A549 (cell line): Measurements from ENCODE around the gene SPATA1. TPM values are rescaled to one million over a fixed set of nuclear protein-coding genes. Genes with fewer than 3 reads are reported as not detected.

Experiments
- ATAC-seq, 2 experiments: fragments of 200-7000 bp in 1 of 2; fragments of >200 bp in 1 of 2; cut with Nextera tagmentation in 1 of 2; cut with Tn5 transposase in 1 of 2; 3 replicates each; pipeline versions ENCODE4 v1.8.0 to v1.9.1; 2018 to 2020; ENCODE audit warnings: mild to moderate bottlenecking in 1 of 2, moderate library complexity in 1 of 2
- CTCF ChIA-PET: fragments of 300-600 bp; sonication (Branson Sonifier 250); formaldehyde crosslinking; extraction: SDS; loops from one replicate; lab custom pipeline; 2021; ENCODE audit warnings: antibody characterized with exemption, inconsistent platforms; lab: Yijun Ruan, JAX
- POLR2A ChIA-PET: fragments of 350-600 bp; formaldehyde crosslinking; extraction: SDS; loops from one replicate; lab custom pipeline; 2021; ENCODE audit warnings: antibody characterized with exemption, inconsistent platforms; lab: Yijun Ruan, JAX
- DNase-seq, 2 experiments: peaks; one replicate each; pipeline versions ENCODE4 v3.0.0 to v3.0.0-alpha.2; 2011 to 2016; ENCODE audit warnings: low read depth in 1 of 2, low spot score in 1 of 2
- FAIRE-seq: peaks from 2 replicates; lab custom pipeline; 2011; peaks lifted over from hg19 to GRCh38; lab: Jason Lieb, UNC
- H3K27ac ChIP-seq, 2 experiments: fragments of >200 bp; sonication (Bioruptor Twin); formaldehyde crosslinking; 3 replicates each; pipeline ENCODE4 v1.5.1; 2016 to 2017
- H3K4me1 ChIP-seq: fragments of >200 bp; sonication (Bioruptor Twin); formaldehyde crosslinking; 3 replicates; pipeline ENCODE4 v1.6.1; 2016
- H3K4me2 ChIP-seq: fragments of >200 bp; sonication (Bioruptor Twin); formaldehyde crosslinking; 3 replicates; pipeline ENCODE4 v1.6.1; 2016
- H3K4me3 ChIP-seq: fragments of >200 bp; sonication (Bioruptor Twin); formaldehyde crosslinking; 3 replicates; pipeline ENCODE4 v1.5.1; 2016
- H3K9me3 ChIP-seq: fragments of >200 bp; sonication (Bioruptor Twin); formaldehyde crosslinking; 3 replicates; pipeline ENCODE4 v1.6.1; 2016
- CBX2 ChIP-seq: fragments of 200-600 bp; sonication (generic); IDR thresholded peaks from 2 replicates; pipeline ENCODE4 v1.6.1; 2016; ENCODE audit warnings: low read depth, mild to moderate bottlenecking, borderline replicate concordance
- CBX8 ChIP-seq: fragments of 200-600 bp; sonication (generic); IDR thresholded peaks from 2 replicates; pipeline ENCODE4 v1.6.1; 2016
- CEBPB ChIP-seq, 2 experiments: fragments of >200 bp in 1 of 2; sonication (Bioruptor Twin) in 1 of 2; formaldehyde crosslinking in 1 of 2; IDR thresholded peaks; 2 replicates each; pipeline ENCODE4 v1.6.1; 2012 to 2016
- EP300 ChIP-seq, 2 experiments: fragments of >200 bp; sonication (Bioruptor Twin); formaldehyde crosslinking; IDR thresholded peaks; 2 replicates in 1 of 2; 3 replicates in 1 of 2; pipeline ENCODE4 v1.6.1; 2016 to 2017
- ESRRA ChIP-seq: fragments of 150-350 bp; IDR thresholded peaks from 2 replicates; pipeline ENCODE4 v1.6.1; 2014; ENCODE audit warnings: mild to moderate bottlenecking, low read length, borderline replicate concordance
- FOSB ChIP-seq: fragments of 250-450 bp; sonication (Bioruptor Pico); IDR thresholded peaks from 2 replicates; pipeline ENCODE4 v1.5.0; 2020; ENCODE audit warnings: mild to moderate bottlenecking, moderate library complexity
- FOSL2 ChIP-seq, 2 experiments: fragments of 450-650 bp in 1 of 2; fragments of >200 bp in 1 of 2; sonication (Bioruptor Twin) in 1 of 2; formaldehyde crosslinking; IDR thresholded peaks; 2 replicates each; pipeline versions ENCODE4 v1.5.0 to v1.6.1; 2016 to 2020; ENCODE audit warnings: mild to moderate bottlenecking in 1 of 2, moderate library complexity in 1 of 2
- FOXS1 ChIP-seq: fragments of 250-450 bp; sonication (Bioruptor Pico); IDR thresholded peaks from 2 replicates; pipeline ENCODE4 v1.5.0; 2020; ENCODE audit warnings: mild to moderate bottlenecking, moderate library complexity
- GATA3 ChIP-seq: IDR thresholded peaks from 2 replicates; pipeline ENCODE4 v1.6.1; 2012; ENCODE audit warnings: borderline replicate concordance
- HDAC2 ChIP-seq: fragments of 200-600 bp; sonication (generic); IDR thresholded peaks from 2 replicates; pipeline ENCODE4 v1.6.1; 2016
- KDM5A ChIP-seq: fragments of 200-600 bp; sonication (generic); IDR thresholded peaks from 2 replicates; pipeline ENCODE4 v1.6.1; 2016; ENCODE audit warnings: antibody characterized with exemption, mild to moderate bottlenecking
- MAFK ChIP-seq: fragments of 450-650 bp; IDR thresholded peaks from 2 replicates; pipeline ENCODE4 v1.6.1; 2014; ENCODE audit not compliant: partially characterized antibody
- MYC ChIP-seq: IDR thresholded peaks from 2 replicates; pipeline ENCODE4 v1.6.1; 2012; ENCODE audit warnings: mild to moderate bottlenecking, inconsistent platforms, low read length, improper control_type of control experiment, borderline replicate concordance
- NFE2L2 ChIP-seq: fragments of 150-350 bp; conservative IDR thresholded peaks from 2 replicates; pipeline ENCODE4 v1.6.1; 2014; ENCODE audit warnings: low read length
- RAD21 ChIP-seq, 2 experiments: fragments of >200 bp in 1 of 2; sonication (Bioruptor Twin) in 1 of 2; formaldehyde crosslinking in 1 of 2; IDR thresholded peaks in 1 of 2; conservative IDR thresholded peaks in 1 of 2; 2 replicates in 1 of 2; 3 replicates in 1 of 2; pipeline ENCODE4 v1.6.1; 2012 to 2018; ENCODE audit warnings: inconsistent platforms in 1 of 2
- RARB ChIP-seq: fragments of 250-450 bp; sonication (Bioruptor Pico); IDR thresholded peaks from 2 replicates; pipeline ENCODE4 v1.8.0; 2021; ENCODE audit warnings: mild to moderate bottlenecking, moderate library complexity
- RCOR1 ChIP-seq: fragments of 150-350 bp; IDR thresholded peaks from 2 replicates; pipeline ENCODE4 v1.6.1; 2014; ENCODE audit warnings: antibody characterized with exemption, low read length, low read depth
- RFX5 ChIP-seq: fragments of 450-650 bp; IDR thresholded peaks from 2 replicates; pipeline ENCODE4 v1.7.1; 2014; ENCODE audit warnings: antibody characterized with exemption, mild to moderate bottlenecking, moderate library complexity
- TFCP2L1 ChIP-seq: fragments of 250-450 bp; sonication (Bioruptor Pico); IDR thresholded peaks from 2 replicates; pipeline ENCODE4 v1.5.0; 2021; ENCODE audit warnings: mild to moderate bottlenecking
- ZNF302 ChIP-seq: fragments of 250-450 bp; sonication (Bioruptor Pico); IDR thresholded peaks from 2 replicates; pipeline ENCODE4 v1.9.0; 2021; ENCODE audit warnings: inconsistent platforms, mild to moderate bottlenecking, moderate library complexity
- WGBS: methylation state at CpG from one replicate; pipeline ENCODE4 v1.1.6; 2017; ENCODE audit errors: missing lambda C conversion rate; 5-methylcytosine and 5-hydroxymethylcytosine counted together
- polyA plus RNA-seq, 4 experiments: library from polyadenylated mRNA; depleted of rRNA in 3 of 4; stranded (reverse); fragments of >200 nt; fragmentation: RNase III in 1 of 4; extraction: RNeasy Plus Mini Kit Qiagen cat#74134 plus additional on column Dnase treatment in 1 of 4; gene quantifications; 2 replicates in 3 of 4; 3 replicates in 1 of 4; pipeline ENCODE4 v1.2.3, GENCODE V29; 2011 to 2017
- TF ChIP-seq, protein P1 (sequence below): IDR thresholded peaks from 2 replicates; pipeline ENCODE4 v1.6.1; 2012; ENCODE audit warnings: low read depth, borderline replicate concordance
- TF ChIP-seq, protein P2 (sequence below): fragments of >200 bp; sonication (Bioruptor Twin); formaldehyde crosslinking; IDR thresholded peaks from 3 replicates; pipeline ENCODE4 v1.5.1; 2016
- TF ChIP-seq, protein P3 (sequence below): fragments of 450-650 bp; IDR thresholded peaks from 2 replicates; pipeline ENCODE4 v1.6.1; 2014; ENCODE audit warnings: antibody characterized with exemption
- TF ChIP-seq, protein P4 (sequence below): fragments of >200 bp; sonication (Bioruptor Twin); formaldehyde crosslinking; IDR thresholded peaks from 3 replicates; pipeline ENCODE4 v1.6.1; 2016

Gene SPATA1
- polyA plus RNA-seq, 2 of the 4 experiments (the other 2 are of a cell fraction), result 0.49 to 1.2 TPM

DNA sequence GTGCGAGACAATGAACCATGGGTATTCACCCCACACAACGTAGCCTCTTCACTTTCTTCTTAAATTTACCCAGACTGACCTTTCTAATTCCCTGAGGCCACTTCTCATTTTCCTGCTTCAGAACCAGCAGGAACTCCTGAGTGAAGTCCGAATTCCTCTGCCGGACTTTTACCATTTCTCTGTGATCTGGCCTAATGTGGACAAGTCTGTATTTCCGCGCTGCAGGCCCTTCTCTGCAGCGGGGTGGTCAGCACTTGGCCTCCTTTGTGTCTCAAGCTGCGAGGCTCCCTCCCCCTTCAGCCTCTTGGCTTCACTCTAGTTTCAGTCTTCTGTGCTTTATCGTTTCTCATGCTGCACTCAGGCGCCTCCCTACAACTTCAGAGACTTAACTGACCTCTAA, 77.5 kb downstream of the SPATA1 start:
- ATAC-seq, result no peak
- H3K4me2 ChIP-seq, result no peak overlapping the region
- no peak for TF ChIP-seq FOSL2 (IDR thresholded peaks at IDR 0.05)
- TF ChIP-seq FOSL2 (CRISPR knock-in tag; IDR thresholded peaks at IDR 0.05), result no peak
- TF ChIP-seq KDM5A, result no peak
- TF ChIP-seq, protein P1, sequence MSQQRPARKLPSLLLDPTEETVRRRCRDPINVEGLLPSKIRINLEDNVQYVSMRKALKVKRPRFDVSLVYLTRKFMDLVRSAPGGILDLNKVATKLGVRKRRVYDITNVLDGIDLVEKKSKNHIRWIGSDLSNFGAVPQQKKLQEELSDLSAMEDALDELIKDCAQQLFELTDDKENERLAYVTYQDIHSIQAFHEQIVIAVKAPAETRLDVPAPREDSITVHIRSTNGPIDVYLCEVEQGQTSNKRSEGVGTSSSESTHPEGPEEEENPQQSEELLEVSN, result no peak
- TF ChIP-seq FOXS1 (CRISPR knock-in tag), result no peak
- TF ChIP-seq HDAC2, result no peak
- TF ChIP-seq, protein P2, sequence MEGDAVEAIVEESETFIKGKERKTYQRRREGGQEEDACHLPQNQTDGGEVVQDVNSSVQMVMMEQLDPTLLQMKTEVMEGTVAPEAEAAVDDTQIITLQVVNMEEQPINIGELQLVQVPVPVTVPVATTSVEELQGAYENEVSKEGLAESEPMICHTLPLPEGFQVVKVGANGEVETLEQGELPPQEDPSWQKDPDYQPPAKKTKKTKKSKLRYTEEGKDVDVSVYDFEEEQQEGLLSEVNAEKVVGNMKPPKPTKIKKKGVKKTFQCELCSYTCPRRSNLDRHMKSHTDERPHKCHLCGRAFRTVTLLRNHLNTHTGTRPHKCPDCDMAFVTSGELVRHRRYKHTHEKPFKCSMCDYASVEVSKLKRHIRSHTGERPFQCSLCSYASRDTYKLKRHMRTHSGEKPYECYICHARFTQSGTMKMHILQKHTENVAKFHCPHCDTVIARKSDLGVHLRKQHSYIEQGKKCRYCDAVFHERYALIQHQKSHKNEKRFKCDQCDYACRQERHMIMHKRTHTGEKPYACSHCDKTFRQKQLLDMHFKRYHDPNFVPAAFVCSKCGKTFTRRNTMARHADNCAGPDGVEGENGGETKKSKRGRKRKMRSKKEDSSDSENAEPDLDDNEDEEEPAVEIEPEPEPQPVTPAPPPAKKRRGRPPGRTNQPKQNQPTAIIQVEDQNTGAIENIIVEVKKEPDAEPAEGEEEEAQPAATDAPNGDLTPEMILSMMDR, result no peak
- TF ChIP-seq MAFK, result no peak
- TF ChIP-seq, all 56 proteins: peak for 0
- DNase-seq (no peak), FAIRE-seq (no peak)
- no peaks in the 10 kb centered on the region for H3K9me3 ChIP-seq
- no peak overlapping the region for H3K27ac ChIP-seq
- H3K4me3 ChIP-seq, result no peak overlapping the region
- CTCF ChIA-PET, result interaction anchor here (1.0 kb wide), 2 partner anchors 9 to 44 kb away, joined by 3 read pairs; no protein-coding TSS in a partner anchor
- no peaks in the 10 kb centered on the region for H3K4me1 ChIP-seq
- POLR2A ChIA-PET, result no interaction called here
- 84% methylated on average over 10 of the region's 10 CpGs for WGBS

DNA sequence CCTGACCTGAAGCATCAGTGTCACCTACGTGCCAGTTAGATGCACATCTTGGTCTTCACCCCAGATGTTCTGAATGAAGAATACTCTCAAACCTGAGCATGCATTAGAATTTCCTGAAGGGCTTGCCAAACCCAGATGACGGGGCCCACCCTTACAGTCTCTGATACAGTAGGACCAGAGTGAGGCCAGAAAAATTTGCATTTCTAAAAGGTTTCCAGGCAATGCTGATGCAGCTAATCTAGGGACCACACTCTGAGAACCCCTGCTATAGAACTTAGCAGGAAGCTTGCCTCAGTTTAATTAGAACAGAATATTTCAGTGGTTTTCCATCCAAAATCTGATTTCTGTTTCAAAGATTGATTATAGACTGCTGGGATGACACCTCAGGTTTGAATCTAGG, 77.9 kb downstream of the SPATA1 start:
- H3K27ac ChIP-seq, result no peak overlapping the region
- no peak for ATAC-seq
- H3K4me2 ChIP-seq, result no peak overlapping the region
- no peak overlapping the region for H3K4me3 ChIP-seq
- POLR2A ChIA-PET, result no interaction called here
- no peaks in the 10 kb centered on the region for H3K9me3 ChIP-seq
- H3K4me1 ChIP-seq, result no peaks in the 10 kb centered on the region
- TF ChIP-seq NFE2L2, result no peak
- TF ChIP-seq GATA3, result no peak
- TF ChIP-seq MYC, result no peak
- TF ChIP-seq RCOR1, result no peak
- no peak for FAIRE-seq
- 89% methylated on average over 2 of the region's 2 CpGs for WGBS
- CTCF ChIA-PET, result interaction anchor here (1.0 kb wide), 1 partner anchor 44 kb away, joined by 3 read pairs; no protein-coding TSS in a partner anchor
- no peak for DNase-seq

DNA sequence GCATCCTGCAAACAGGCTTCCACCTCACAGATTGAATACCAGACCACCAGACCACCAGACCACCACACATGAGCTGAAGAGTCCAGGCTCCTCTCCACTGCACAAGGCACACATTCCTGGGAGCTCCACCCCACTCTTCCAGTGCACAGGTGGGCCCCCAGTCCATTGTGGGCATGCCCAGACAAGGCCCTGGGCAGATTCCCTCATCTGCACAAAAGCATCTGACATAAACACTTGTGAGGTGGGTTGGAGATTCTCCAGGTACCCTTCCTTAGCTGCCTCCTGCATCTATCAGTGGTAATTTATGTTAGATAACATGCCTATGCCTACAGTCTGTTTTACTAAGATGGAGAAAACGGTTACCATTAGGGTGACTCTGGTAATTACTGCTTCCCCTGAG, 79.6 kb downstream of the SPATA1 start:
- H3K9me3 ChIP-seq, result no peaks in the 10 kb centered on the region
- TF ChIP-seq RFX5 (no peak), EP300 (IDR thresholded peaks at IDR 0.05) (no peak), FOSL2 (IDR thresholded peaks at IDR 0.05) (no peak), FOSL2 (CRISPR knock-in tag; IDR thresholded peaks at IDR 0.05) (no peak), FOSB (no peak), RCOR1 (no peak), ESRRA (no peak), RARB (no peak), RAD21 (conservative IDR thresholded peaks at IDR 0.05 in 1 of 2, IDR thresholded peaks at IDR 0.05 in 1 of 2) (no peak), CBX8 (no peak), HDAC2 (no peak), GATA3 (no peak), MYC (no peak), ZNF302 (CRISPR knock-in tag) (no peak), CEBPB (IDR thresholded peaks at IDR 0.05) (no peak), TFCP2L1 (CRISPR knock-in tag) (no peak), CBX2 (no peak)
- TF ChIP-seq, protein P3, sequence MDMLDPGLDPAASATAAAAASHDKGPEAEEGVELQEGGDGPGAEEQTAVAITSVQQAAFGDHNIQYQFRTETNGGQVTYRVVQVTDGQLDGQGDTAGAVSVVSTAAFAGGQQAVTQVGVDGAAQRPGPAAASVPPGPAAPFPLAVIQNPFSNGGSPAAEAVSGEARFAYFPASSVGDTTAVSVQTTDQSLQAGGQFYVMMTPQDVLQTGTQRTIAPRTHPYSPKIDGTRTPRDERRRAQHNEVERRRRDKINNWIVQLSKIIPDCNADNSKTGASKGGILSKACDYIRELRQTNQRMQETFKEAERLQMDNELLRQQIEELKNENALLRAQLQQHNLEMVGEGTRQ, result no peak
- TF ChIP-seq, protein P4, sequence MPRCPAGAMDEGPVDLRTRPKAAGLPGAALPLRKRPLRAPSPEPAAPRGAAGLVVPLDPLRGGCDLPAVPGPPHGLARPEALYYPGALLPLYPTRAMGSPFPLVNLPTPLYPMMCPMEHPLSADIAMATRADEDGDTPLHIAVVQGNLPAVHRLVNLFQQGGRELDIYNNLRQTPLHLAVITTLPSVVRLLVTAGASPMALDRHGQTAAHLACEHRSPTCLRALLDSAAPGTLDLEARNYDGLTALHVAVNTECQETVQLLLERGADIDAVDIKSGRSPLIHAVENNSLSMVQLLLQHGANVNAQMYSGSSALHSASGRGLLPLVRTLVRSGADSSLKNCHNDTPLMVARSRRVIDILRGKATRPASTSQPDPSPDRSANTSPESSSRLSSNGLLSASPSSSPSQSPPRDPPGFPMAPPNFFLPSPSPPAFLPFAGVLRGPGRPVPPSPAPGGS, result no peak
- TF ChIP-seq, protein P1, result no peak
- H3K4me2 ChIP-seq, result no peak overlapping the region
- ChIA-PET POLR2A (no interaction called here), CTCF (interaction anchor here (0.6 to 0.9 kb wide), 2 partner anchors 36 to 144 kb away, joined by 3 to 4 read pairs; no protein-coding TSS in a partner anchor)
- no peak overlapping the region for H3K4me3 ChIP-seq
- ATAC-seq, result no peak
- whole genome bisulfite sequencing, result 87% methylated on average over 1 of the region's 1 CpG
- DNase-seq, result no peak
- H3K4me1 ChIP-seq, result no peaks in the 10 kb centered on the region
- FAIRE-seq, result no peak
- H3K27ac ChIP-seq, result no peak overlapping the region
